ENCODE measurements around the gene PITRM1.
A peak's percentile ranks its signal among the peaks of the same experiment; 100 is the strongest.

Gene PITRM1

DNA sequence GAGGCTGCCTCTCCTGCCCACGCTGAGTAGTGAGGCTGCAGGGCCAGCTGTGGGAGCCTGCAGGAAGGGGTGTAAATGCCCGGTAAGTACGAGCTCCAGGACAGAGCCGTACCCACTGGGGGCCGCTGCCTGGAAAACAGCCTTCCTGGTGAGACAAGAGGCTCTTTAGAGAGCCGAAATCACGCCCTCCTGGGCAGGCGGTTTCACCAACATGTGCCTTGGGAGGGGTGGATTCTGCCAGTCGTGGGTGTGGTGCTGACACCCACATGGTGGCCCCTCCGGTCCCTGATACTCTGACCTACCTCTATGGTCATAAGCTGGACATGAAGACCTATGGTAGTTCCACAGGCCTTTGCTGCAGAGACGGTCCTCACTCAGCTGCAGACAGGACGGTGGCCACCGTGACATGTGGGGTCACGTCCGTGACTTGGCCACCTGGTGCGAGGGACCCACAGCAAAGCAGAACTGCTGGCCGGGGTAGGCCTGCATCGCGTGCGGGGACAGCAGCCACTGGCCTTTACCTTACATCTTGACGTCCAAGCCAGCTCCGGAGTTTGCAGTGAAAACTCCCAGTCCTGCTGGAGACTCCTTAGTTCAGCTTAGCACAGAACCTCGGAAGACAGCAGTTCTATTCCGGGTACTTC is 46.9 kb downstream of the PITRM1 start:
- Histone ChIP-seq H3K9ac (ENCODE audit: low read length) (no peak overlapping the region), H3K27me3 (replicated peaks; ENCODE audit: control insufficient read depth, insufficient read depth, low read length) (no peaks in the 10 kb centered on the region), H3K4me1 (ENCODE audit: control insufficient read depth, insufficient read depth, low read length) (no peaks in the 10 kb centered on the region), H3K4me3 (ENCODE audit: low read length) (no peak overlapping the region), H3K9me3 (ENCODE audit: control insufficient read depth, low read length) (no peaks in the 10 kb centered on the region), H3K36me3 (ENCODE audit: control insufficient read depth, insufficient read depth, low read length, severe bottlenecking) (peaks cover 21% of the 10 kb centered on the region)
- no peak for DNase-seq (ENCODE audit: low read depth)

GRCh38 chr10:3124412-3125175 is 48.0 kb downstream of the PITRM1 start:
- Histone ChIP-seq H3K9ac (ENCODE audit: low read length) (no peak overlapping the region), H3K9me3 (ENCODE audit: control insufficient read depth, low read length) (no peaks in the 10 kb centered on the region), H3K4me1 (ENCODE audit: control insufficient read depth, insufficient read depth, low read length) (no peaks in the 10 kb centered on the region), H3K36me3 (ENCODE audit: control insufficient read depth, insufficient read depth, low read length, severe bottlenecking) (peaks cover 13% of the 10 kb centered on the region), H3K27me3 (replicated peaks; ENCODE audit: control insufficient read depth, insufficient read depth, low read length) (no peaks in the 10 kb centered on the region), H3K4me3 (ENCODE audit: low read length) (no peak overlapping the region)
- DNase-seq (ENCODE audit: low read depth), result no peak

DNA sequence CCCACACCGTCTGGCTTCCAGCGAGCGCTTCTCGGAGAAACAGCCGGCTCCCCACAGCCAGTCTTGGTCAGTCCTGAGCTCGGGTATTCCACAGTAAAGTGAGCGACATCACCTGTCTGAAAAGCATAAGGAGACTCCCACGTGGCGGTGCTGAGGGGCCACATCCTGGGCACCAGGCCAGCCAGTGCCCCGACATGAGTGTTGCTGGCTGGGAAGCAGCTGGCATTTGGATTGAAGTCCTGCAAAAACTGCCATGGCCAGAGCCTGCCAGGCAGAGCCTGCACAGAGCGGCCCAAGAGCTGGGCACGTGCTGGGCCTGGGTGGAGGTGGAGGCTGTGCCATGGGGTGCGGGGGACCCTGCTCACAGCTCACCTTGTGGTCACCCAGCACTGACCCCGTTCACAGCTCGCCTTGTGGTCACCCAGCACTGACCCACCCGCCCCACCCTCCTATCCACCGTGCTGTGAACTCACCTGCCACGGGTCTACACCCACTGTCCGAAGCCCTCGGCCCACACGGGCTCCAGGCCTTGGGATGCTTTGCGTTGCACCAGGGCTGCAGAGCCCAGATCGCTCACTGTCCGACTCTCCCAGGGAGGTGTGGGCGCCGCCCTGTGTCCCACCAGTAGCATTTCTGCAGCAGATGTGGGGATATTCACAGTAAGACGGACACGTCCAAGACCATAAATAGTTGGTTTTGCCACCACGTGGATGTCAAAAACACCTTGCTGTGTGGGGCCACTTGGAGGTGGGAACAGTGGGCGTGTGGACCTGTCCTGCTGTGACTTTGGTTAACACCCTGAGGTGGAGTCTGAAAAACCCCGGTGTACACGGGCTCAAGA is 48.8 kb downstream of the PITRM1 start:
- Histone ChIP-seq H3K27me3 (replicated peaks; ENCODE audit: control insufficient read depth, insufficient read depth, low read length) (no peaks in the 10 kb centered on the region), H3K4me3 (ENCODE audit: low read length) (no peak overlapping the region), H3K4me1 (ENCODE audit: control insufficient read depth, insufficient read depth, low read length) (no peaks in the 10 kb centered on the region), H3K9me3 (ENCODE audit: control insufficient read depth, low read length) (no peaks in the 10 kb centered on the region), H3K36me3 (ENCODE audit: control insufficient read depth, insufficient read depth, low read length, severe bottlenecking) (peaks cover 15% of the 10 kb centered on the region), H3K9ac (ENCODE audit: low read length) (no peak overlapping the region)
- no peak for DNase-seq (ENCODE audit: low read depth)

DNA sequence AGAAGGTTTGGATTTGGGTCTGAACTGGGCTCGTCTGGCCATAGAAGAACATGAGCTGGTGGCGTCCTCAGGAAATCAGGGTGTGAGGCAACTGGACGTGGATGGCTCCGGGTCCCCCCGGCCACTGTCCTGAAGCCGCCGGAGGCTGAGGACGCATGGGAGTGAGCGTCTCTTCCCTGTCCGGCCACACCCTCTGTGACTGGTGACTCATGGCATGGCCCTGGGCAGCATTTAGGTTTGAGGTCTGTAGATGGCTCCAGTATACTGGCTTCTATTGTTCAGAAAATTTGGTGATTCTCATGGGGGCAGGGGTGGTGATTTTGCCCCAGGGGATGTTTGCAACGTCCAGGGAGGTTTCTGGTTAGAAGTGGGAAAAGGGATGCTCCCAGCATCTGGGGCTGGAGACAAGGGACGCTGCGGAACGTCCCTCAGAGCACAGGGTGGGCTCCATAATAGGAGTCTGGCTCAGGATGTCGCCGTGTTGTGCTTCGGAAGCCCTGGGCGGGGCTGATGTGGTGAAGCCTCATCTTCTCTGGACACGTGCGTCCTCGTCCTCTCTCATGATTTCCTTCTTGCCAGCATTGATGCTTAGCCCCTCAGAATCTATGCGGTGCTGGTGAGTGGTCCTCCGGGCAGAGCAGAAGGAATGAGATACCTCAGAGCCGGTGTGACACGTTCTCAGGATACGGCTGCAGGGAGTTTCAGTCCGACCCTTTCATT is 49.9 kb downstream of the PITRM1 start:
- no peak for DNase-seq (ENCODE audit: low read depth)
- no peaks in the 10 kb centered on the region for H3K4me1 ChIP-seq (ENCODE audit: control insufficient read depth, insufficient read depth, low read length)
- no peak overlapping the region for H3K4me3 ChIP-seq (ENCODE audit: low read length)
- no peaks in the 10 kb centered on the region for H3K27me3 ChIP-seq (replicated peaks; ENCODE audit: control insufficient read depth, insufficient read depth, low read length)
- peaks cover 20% of the 10 kb centered on the region for H3K36me3 ChIP-seq (ENCODE audit: control insufficient read depth, insufficient read depth, low read length, severe bottlenecking)
- H3K9me3 ChIP-seq (ENCODE audit: control insufficient read depth, low read length), result no peaks in the 10 kb centered on the region
- no peak overlapping the region for H3K9ac ChIP-seq (ENCODE audit: low read length)

GRCh38 chr10:3122034-3122433 is 50.5 kb downstream of the PITRM1 start:
- DNase-seq (ENCODE audit: low read depth), result no peak
- Histone ChIP-seq H3K36me3 (ENCODE audit: control insufficient read depth, insufficient read depth, low read length, severe bottlenecking) (peaks cover 21% of the 10 kb centered on the region), H3K4me1 (ENCODE audit: control insufficient read depth, insufficient read depth, low read length) (no peaks in the 10 kb centered on the region)

DNA sequence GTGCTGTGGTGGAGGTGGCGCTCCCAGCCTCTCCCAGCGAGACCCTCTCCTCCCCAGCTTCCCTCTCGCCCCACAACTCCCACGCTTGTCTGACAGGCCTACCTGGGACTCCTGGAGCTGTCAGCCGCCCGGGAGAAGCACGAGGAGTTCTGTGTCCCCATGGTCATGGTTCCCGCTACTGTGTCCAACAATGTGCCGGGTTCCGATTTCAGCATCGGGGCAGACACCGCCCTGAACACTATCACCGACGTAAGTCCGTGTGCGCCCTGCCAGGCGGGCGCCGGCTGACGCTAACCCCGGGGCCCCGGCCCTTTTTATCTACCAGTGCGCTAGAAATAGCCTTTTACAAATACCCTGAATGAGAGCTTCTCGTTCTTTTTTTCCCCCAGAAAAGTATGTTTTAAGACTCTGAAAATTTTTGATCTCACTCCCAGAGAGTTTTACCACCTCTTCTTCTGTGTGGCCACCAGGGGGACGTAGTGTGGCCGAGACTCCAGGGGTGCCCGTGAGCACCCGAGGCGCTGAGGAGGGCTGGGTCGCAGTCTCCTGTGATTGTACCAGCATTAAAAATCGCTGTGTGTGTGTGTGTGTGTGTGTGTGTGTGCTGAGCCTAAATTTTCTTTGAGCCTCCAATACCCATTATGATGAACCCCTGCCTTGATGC is 52.7 kb downstream of the PITRM1 start:
- no peaks in the 10 kb centered on the region for H3K9me3 ChIP-seq (ENCODE audit: control insufficient read depth, low read length)

More at GRCh38 chr10:3122034-3122433, 50.5 kb downstream of the PITRM1 start:
- no peaks in the 10 kb centered on the region for H3K9me3 ChIP-seq (ENCODE audit: control insufficient read depth, low read length)
- H3K9ac ChIP-seq (ENCODE audit: low read length), result no peak overlapping the region
- H3K27me3 ChIP-seq (replicated peaks; ENCODE audit: control insufficient read depth, insufficient read depth, low read length), result no peaks in the 10 kb centered on the region
- no peak overlapping the region for H3K4me3 ChIP-seq (ENCODE audit: low read length)

GRCh38 chr10:3118641-3119091 is 53.9 kb downstream of the PITRM1 start:
- Histone ChIP-seq H3K27me3 (replicated peaks; ENCODE audit: control insufficient read depth, insufficient read depth, low read length) (no peaks in the 10 kb centered on the region), H3K4me1 (ENCODE audit: control insufficient read depth, insufficient read depth, low read length) (no peaks in the 10 kb centered on the region), H3K9me3 (ENCODE audit: control insufficient read depth, low read length) (no peaks in the 10 kb centered on the region), H3K9ac (ENCODE audit: low read length) (no peak overlapping the region), H3K36me3 (ENCODE audit: control insufficient read depth, insufficient read depth, low read length, severe bottlenecking) (peaks cover 31% of the 10 kb centered on the region), H3K4me3 (ENCODE audit: low read length) (no peak overlapping the region)
- no peak for DNase-seq (ENCODE audit: low read depth)

More for the DNA sequence above, 52.7 kb downstream of the PITRM1 start:
- peak; percentile 46 for DNase-seq (ENCODE audit: low read depth)
- no peaks in the 10 kb centered on the region for H3K4me1 ChIP-seq (ENCODE audit: control insufficient read depth, insufficient read depth, low read length)
- H3K4me3 ChIP-seq (ENCODE audit: low read length), result no peak overlapping the region
- peaks cover 27% of the 10 kb centered on the region for H3K36me3 ChIP-seq (ENCODE audit: control insufficient read depth, insufficient read depth, low read length, severe bottlenecking)
- no peaks in the 10 kb centered on the region for H3K27me3 ChIP-seq (replicated peaks; ENCODE audit: control insufficient read depth, insufficient read depth, low read length)
- H3K9ac ChIP-seq (ENCODE audit: low read length), result no peak overlapping the region

DNA sequence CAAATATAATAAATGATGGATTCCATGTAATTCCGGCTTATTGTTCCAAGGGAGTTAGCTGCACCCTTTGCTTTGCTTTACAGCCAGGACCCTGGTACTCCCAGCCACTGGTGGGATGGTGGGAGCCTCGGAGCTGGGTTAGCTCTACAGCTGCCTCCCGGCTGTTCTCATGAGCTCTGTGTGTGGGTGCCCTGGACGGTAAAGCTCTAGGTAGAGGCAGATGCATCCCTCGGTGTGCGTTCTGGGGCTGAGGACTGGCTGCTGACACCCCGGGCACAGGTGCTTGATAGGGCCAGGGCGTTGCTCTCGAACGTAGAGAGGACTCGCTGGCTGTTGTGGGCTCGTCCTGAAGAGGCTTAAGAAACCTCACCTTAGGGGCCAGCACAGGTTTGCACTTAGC is 55.1 kb downstream of the PITRM1 start:
- peaks cover 33% of the 10 kb centered on the region for H3K36me3 ChIP-seq (ENCODE audit: control insufficient read depth, insufficient read depth, low read length, severe bottlenecking)
- no peak overlapping the region for H3K9ac ChIP-seq (ENCODE audit: low read length)
- H3K4me1 ChIP-seq (ENCODE audit: control insufficient read depth, insufficient read depth, low read length), result peaks cover under 1% of the 10 kb centered on the region
- no peaks in the 10 kb centered on the region for H3K27me3 ChIP-seq (replicated peaks; ENCODE audit: control insufficient read depth, insufficient read depth, low read length)
- no peak overlapping the region for H3K4me3 ChIP-seq (ENCODE audit: low read length)
- H3K9me3 ChIP-seq (ENCODE audit: control insufficient read depth, low read length), result no peaks in the 10 kb centered on the region
- no peak for DNase-seq (ENCODE audit: low read depth)

DNA sequence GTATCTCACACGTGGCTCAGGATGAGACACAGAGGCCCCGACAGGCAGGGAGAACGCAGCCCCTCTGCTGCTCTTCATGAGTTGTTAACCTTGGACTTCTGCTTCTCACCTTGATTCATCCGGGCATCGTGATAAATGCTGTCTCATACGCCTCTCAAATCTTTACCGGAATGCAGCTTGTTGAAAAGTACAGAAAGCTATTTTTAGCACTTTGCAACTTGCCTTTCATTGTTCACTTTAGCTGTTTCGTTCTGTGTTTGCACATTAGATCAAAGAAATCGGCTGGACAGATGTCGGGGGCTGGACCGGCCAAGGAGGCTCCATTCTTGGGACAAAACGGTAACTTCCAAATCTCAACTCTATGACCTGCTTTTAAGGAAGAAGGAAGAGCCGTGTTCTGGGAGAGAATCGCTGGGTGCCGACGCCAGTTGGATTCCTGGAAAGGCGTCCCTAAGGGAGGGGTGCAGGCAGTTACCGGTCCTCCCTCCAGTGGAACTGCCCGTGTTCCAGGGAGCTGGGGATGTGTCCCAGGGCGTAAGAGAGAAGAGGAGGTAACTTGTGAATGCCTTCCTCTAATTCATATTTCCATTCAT is 56.0 kb downstream of the PITRM1 start:
- H3K36me3 ChIP-seq (ENCODE audit: control insufficient read depth, insufficient read depth, low read length, severe bottlenecking), result peaks cover 33% of the 10 kb centered on the region
- H3K4me3 ChIP-seq (ENCODE audit: low read length), result no peak overlapping the region
- peaks cover 9% of the 10 kb centered on the region for H3K4me1 ChIP-seq (ENCODE audit: control insufficient read depth, insufficient read depth, low read length)
- no peak for DNase-seq (ENCODE audit: low read depth)
- no peak overlapping the region for H3K9ac ChIP-seq (ENCODE audit: low read length)
- no peaks in the 10 kb centered on the region for H3K9me3 ChIP-seq (ENCODE audit: control insufficient read depth, low read length)
- H3K27me3 ChIP-seq (replicated peaks; ENCODE audit: control insufficient read depth, insufficient read depth, low read length), result no peaks in the 10 kb centered on the region

DNA sequence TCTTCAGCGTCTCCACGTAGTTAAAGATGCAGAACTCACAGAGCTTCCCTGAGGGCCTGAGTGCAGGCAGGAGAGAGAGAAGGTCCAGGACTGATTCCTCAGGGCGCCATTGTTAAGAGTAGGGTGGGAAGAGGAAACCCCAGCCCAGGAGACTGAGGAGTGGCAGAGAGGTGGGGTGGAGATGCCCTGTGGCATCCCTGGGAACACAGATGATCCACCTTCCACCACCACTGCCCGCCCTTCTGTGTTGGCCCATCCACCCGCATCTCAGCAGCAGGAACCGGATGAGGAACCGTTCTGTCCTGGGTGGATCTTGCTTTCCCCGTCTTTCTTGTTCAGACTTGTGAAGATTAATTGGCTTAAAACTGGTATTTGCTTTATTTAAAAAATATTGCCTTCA is 56.9 kb downstream of the PITRM1 start:
- H3K36me3 ChIP-seq (ENCODE audit: control insufficient read depth, insufficient read depth, low read length, severe bottlenecking), result peaks cover 33% of the 10 kb centered on the region

More for the DNA sequence above, 56.9 kb downstream of the PITRM1 start:
- Histone ChIP-seq H3K4me3 (ENCODE audit: low read length) (no peak overlapping the region), H3K4me1 (ENCODE audit: control insufficient read depth, insufficient read depth, low read length) (peaks cover 14% of the 10 kb centered on the region), H3K9ac (ENCODE audit: low read length) (no peak overlapping the region), H3K27me3 (replicated peaks; ENCODE audit: control insufficient read depth, insufficient read depth, low read length) (no peaks in the 10 kb centered on the region), H3K9me3 (ENCODE audit: control insufficient read depth, low read length) (no peaks in the 10 kb centered on the region)
- DNase-seq (ENCODE audit: low read depth), result no peak
